Stimulated activated CD8-positive, alpha-beta memory T cell treated with anti-CD3 and anti-CD28 coated beads, Interleukin-15, amount 100 ng/mL, for 48 hours (primary cell): ENCODE results near the gene VPS9D1.
A peak's percentile ranks its signal among the peaks of the same experiment; 100 is the strongest.

Source experiments
- DNase-seq, 2 donors: peaks; one replicate each; pipeline ENCODE4 v3.0.0-alpha.2; 2020; ENCODE audit warnings: low read depth in 2 of 2

Gene VPS9D1

DNA sequence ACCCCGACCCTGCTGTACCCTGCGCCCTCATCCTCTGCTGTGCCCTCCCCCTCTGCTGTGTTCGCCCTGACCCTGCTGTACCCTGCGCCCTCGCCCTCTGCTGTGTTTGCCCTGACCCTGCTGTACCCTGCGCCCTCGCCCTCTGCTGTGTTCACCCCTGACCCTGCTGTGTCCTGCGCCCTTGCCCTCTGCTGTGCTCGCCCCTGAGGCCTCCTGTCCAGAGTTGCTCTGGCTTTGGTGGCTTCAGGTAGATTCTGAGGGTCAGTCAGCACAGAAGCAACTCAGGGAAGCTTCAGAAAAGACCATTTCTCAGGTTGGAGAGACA, 12.2 kb upstream of the VPS9D1 start:
- no peak for DNase-seq

DNA sequence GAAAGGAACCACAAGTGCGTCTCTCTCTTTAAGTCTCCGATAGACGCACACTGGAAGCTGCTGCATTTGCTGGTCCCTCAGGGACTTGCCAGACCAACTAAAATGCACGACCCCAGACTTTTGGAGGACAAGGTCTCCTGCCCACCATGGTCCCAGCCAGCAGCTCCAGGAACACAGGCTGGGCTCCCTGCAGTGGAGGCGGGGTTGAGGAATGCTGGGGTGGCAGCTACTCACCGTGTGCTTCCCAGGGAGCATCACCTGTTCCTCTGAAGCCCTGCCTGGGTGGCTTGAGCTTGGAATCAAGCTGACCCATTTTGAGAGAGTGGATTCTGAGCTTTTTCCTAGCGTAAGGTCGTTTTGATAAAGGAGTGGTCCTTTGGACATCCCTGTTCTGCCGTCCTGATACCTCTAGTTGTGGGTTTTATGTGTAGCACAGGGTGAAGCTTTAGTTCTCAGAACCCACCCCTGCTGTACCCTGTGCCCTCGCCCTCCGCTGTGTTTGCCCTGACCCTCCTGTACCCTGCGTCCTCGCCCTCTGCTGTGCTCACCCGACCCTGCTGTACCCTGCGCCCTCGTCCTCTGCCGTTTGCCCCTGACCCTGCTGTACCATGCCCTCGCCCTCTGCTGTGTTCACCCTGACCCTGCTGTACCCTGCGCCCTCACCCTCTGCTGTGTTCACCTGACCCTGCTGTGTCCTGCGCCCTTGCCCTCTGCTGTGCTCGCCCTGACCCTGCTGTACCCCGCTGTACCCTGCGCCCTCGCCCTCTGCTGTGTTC, 11.6 kb upstream of the VPS9D1 start:
- no peak for DNase-seq

DNA sequence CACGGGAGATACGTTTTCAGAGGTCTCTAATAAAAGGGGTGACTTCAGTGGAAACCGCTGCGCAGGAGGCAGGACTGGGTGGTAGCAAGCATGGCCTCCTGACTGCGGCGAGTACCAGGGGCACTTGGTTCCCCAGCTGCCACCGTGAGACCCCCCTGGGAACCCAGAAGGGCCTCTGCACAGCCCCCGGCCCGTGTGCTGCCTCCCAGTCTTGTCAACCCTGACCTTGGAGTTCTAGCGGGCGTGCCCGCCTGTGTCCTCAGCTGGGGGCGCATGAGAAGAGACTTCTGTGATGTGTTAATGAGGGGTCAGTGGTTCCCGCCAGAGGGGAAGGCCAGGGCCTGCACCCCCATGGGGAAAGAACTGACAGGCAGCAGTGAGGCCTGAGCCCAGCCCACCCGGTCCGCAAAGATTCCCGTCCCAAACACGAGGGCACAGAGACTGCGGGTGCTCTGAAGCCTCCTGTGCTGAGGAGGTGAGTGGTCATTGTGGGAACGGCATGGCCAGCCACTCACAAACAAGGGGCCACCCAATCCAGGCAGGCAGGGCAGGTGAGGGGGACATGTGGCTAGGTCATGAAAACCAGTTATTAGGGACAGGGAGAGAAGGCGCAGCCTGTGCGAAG, 10.0 kb upstream of the VPS9D1 start:
- no peak for DNase-seq

DNA sequence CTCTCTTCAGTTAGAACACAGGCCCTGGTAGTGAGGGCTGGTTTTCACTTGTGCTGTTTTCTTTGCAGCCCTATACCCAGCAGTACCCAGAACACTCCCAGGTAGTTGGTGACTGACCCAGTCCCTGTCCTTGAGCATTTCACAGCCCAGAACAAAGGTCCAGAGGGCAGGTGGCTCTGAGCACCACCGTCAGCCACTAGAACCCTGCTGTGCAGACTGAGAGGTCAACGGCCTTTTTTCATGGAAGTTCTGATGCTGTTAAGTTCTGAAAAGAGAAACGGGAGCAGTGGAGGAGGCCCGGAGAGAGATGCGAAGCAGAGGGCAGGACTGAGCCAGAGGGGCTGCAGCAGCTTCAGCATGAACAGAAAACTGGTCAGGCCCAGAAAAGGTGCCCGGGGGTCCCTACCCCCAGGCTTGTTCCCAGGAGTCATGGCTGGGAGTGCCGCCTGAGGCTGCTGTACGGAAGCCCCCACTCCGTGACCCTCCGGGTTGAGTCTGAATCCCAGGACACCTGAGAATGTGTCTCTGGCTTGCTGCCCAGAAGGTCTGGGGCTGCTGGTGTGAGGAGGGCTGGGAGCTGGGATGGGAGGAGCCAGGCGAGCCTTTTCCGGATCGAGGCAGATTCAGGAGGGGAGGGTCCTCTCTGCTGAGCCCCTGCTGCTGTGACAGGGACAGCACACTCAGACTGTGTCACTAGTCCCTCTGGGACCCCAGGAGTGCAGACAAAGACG, 9.3 kb upstream of the VPS9D1 start:
- no peak for DNase-seq

DNA sequence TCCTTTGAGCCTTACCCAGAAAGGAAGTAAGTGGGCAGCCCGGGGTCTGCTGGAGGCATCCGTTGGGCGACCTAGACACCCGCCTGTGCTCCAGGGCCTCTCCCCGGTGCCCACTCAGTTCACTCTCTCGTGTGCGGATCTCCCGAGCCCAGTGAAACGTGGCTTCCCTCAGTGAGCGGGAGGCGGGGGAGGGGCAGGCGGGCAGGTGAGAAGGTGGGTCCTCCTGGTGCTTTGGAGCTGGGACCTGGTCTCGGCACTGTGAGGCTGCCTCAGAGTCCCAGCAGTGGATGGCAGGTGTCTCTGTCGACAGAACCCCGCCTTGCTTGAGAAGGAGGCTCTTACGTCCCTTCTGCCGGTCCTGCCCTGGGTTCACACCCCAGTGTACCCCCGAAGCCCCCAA, 8.6 kb upstream of the VPS9D1 start:
- DNase-seq = no peak

DNA sequence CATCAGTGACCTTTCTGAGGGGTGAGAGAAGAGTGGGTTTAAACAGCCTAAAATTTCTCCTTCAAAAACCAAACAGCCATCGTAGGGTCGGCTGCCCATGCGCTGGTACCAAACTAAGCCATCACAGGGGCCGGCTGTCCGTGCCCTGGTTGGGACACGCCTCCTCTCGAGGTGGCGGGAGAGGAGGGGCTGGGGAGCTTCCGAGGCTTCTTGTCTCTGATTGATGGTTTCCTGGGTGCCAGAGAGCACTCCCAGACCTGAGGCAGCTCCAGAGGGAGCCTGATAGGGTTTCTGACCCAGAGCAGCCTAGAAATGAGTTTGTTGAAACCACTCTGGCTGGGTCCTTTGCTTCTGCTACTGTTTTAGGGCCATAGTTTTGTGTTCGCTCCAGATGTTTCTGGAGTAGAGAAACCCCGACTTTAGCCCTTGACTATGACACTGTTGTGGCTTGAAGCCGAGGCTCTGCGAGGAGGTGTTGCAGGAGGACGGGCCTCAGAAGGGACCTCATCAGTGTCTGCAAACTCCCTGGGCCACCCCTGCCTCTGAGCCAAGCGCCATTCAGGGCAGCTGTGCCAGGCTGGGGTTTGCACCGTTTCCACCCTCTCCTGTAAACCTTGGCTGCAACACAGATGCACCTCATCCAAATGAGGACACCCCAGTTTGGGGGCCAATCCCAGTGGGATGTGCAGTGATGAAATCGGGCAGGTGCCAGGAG, 6.9 kb upstream of the VPS9D1 start:
- DNase-seq = no peak

DNA sequence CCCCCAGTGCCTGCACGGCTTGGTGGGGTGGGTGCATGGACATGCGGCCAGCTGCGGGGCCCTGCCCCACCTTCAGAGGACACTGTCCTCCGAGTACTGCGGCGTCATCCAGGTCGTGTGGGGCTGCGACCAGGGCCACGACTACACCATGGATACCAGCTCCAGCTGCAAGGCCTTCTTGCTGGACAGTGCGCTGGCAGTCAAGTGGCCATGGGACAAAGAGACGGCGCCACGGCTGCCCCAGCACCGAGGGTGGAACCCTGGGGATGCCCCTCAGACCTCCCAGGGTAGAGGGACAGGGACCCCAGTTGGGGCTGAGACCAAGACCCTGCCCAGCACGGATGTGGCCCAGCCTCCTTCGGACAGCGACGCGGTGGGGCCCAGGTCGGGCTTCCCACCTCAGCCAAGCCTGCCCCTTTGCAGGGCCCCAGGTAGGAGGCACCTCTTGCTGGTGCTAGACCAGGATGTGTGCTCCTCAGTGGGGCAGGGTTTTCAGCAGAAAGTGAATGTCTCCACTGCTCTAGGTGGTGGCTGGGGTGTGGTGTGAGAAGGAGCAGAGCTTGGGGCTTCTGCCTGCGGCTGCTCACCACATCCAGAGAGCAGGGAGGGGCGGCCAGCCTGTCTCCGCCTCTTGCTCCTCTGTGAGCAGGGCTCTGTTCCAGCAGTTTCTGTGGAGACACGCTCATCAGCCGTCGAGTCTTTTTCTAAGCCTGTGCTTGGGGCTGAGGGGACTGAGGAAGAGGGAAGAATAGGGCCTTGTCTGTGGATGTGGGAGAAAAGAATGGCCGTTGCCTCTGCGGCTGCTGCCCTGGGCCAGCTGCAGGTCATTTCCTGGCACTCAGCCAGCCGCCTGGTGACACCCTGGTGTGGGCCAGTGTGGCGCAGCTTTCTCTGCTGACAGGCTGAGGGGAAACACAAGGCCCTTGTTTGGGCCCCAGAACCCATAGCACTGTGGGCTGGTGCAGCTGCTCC, 2.9 kb upstream of the VPS9D1 start:
- peak; percentile 73 to 77 for DNase-seq

DNA sequence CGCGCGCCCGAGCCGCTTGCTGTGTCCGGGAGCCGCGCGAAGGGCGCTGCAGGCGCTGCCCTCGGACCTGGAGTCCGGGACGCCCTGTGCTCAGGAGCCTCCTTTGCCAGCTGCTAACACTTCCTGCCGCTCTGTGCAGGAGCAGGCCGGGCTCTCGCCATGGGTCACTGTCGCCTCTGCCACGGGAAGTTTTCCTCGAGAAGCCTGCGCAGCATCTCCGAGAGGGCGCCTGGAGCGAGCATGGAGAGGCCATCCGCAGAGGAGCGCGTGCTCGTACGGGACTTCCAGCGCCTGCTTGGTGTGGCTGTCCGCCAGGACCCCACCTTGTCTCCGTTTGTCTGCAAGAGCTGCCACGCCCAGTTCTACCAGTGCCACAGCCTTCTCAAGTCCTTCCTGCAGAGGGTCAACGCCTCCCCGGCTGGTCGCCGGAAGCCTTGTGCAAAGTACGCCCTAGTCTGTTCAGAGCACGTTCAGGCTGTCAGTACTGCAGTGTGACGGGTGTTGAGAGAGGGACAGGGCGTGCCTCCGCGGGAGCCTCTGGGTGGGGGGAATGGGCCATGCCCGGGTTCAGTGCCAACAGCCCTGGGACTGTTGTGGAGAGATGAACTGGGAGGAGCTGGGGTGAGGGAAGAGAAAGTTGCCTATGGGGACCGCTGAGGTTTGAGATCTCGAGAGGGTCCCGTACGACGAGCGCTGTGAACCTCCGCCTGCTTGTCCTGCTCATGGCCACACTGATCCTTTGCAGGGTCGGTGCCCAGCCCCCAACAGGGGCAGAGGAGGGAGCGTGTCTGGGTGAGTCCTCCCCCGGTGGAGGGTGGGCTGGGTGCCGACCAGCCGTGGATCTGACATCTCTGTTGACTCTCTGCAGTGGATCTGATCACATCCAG, 1.9 kb upstream of the VPS9D1 start:
- DNase-seq = peak; percentile 58

DNA sequence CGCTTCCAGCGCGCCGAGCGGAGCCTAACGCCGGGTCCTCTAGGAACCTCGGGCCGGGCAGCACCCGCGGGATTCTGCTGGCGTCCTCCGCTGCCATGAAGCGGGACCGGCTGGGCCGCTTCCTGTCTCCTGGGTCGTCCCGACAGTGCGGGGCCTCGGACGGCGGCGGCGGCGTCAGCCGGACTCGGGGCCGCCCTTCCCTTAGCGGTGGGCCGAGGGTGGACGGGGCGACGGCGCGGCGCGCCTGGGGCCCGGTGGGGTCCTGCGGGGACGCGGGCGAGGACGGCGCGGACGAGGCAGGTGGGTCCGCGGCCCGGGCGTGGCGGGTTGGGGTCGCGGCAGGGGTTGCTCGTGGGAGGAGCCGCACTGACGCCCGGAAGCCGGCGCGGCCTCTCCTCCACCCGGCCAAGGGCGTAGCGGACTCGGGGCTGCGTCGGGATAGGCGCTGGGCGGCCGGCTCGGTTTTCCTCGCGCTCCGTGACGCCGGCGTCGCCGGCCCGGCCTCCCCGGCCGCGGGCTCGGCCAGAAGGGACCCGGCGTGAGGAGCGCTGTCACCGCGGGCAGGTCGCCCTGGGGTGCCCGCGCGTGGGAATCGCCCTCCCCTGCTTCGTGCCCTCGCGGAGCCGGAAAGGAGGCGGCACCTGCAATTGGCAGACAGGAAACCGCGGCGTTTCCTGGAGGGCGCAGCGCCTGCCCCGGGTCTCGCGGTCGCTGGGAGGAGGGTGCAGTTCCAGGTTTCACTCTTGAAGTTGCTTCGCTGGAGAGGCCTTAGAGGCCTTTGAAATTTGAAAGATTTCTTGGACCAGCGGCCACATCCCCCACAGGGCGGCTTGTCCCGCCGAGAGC, 1.1 kb upstream of the VPS9D1 start:
- DNase-seq = peak; percentile 72 to 73

DNA sequence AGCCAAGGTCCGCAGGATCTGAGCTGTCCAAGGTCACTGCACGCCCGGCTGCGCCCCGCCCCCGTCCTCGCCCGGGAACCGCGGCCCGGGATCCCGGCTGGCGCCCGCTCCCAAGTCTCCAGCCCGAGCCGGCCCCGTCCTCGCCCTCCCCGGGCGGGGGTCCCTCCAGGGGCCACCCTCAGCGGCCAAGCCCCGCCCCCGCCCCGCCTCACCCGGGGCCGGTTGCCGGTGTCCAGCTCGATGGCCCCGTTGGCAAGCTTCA, 216 bp downstream of the VPS9D1 start:
- no peak for DNase-seq

DNA sequence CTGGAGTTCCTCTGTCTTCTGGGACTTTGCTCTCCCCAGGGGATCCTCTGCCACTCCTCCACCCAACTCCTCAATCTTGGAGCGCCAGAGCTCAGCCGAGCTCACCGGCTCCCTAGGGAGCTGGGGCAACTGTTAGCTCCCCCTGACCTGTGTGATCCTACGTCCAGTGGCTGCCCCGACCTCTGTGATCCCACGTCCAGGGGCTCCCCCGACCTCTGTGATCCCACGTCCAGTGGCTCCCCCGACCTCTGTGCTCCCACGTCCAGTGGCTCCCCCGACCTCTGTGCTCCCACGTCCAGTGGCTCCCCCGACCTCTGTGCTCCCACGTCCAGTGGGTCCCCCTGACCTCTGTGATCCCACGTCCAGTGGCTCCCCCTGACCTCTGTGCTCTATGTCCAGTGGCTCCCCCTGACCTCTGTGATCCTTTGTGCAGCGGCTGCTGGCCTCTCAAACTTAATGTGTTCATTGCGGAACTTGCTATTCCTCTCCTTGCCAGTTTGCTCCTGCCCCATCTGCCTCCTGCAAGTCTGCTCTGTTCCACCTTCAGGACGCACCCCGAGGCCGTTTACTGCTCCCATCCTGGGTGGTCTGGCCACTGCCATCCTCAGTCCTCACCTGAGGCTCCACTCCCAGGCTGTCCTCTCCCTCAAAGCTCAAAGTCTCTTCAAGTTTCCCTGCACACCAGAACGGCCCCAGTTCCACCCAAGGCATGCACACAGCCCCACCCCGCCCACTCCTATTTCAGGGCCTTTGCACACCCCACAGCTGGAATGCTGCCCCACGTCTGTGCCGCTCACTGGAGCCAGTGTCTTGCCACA, 2.8 kb downstream of the VPS9D1 start:
- DNase-seq = no peak

DNA sequence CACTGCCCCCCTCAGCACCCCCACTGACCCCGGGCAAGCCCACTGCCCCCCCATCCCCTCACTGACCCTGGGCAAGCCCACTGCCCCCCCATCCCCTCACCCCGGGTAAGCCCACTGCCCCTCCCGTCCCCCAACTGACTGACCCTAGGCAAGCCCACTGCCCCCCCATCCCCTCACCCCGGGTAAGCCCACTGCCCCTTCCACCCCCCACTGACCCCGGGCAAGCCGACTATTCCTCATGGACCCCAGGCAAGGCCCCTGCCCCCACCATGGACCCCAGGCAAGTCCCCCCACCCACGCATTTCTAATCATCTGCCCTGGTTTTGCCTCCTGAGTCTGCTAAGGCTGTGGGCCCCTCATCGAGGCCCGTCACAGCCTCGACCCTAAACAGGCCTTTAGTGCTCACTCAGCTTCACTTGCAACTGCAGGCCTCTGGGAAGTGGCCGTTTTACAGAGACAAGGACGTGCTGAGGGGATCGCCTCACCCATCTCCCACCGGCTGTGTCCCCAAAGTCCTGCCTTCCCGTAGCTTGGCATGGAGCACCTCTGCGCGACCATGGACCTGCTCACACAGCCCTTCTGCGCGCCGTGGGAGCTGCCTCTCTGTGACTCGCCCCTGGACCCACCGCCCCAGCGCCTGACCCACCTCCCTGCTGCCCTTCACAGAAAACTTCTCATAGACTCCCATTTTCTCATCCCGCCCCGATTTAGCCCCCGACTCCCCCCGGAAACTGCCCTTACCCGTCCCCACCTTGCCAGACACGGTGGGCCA, 3.6 kb downstream of the VPS9D1 start:
- no peak for DNase-seq

DNA sequence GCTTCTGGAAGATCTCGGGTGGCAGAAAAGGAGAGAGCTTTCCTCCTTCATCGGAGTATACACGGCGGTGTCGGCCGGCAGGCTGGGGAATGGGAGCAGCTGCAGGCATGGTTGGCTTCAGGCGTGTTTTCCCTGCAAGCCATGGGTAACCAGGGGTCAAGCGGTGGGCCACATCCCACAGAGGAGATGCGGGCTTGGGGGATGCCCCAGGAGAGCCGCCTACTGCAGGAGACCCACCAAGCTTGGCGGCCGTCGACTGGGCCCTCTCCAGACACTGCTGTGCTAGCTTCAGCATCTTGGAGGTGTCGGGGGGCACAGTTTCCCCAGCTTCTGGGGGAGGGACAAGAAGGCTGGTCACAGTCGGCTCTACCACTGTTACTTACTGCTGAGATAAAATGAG, 4.2 kb downstream of the VPS9D1 start:
- DNase-seq = no peak

DNA sequence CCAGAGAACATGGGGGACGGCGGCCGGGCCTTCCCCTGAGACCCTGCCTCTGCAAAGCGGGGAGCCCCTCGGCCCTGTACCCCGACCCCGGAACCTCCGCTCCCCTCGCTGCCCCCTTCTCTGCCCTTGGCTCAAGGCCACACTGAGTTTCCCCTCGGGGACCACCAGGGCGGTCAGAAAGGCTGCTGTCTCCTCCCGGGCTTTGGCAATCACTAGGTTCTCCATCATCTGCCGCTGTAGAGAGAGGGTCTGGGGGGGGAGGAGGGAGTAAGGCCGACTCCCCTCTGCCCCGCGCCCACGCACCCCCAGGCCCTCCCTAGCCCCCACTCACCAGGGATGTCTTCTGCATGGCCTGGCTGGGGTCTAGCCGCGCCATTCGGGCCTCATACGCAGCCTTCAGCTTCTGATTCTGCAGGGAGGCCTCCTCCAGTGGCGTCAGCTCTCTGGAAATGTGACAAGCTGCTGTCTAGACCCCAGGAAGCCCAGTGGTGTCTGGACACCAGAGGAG, 8.4 kb downstream of the VPS9D1 start:
- no peak for DNase-seq

DNA sequence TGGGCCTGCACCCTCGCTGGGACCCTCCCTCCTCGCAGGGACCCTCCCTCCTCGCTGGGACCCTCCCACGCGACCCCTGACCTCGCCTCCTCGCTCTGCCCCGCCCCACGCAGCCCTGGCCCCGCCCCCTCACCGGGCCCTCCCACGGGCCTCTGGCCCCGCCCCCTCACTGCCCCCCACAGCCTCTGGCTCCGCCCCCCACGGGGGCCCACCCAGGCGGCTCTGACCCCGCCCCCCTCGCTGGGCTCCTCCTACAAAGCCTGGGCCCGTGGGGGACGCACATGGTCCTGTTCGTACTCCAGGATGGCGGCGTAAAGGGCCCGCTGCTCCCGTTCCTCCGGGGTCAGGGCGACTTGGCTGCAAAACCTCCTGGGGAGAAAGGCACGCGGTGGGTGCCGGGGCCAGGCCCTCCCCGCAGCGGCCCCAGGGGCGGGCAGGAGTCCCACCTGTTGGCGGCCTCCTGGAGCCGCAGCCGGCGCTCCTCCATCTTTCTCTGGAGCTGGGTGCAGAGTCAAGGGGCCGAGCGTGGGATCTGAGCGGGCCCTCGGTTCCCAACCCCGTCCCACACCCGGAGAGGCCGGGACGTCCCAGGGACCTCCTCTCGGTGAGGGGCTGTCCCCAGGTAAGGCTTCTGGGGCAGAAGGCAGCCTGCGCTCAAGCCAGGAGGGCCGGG, 9.0 kb downstream of the VPS9D1 start:
- DNase-seq = peak in 1 of 2 donors; percentile 65

DNA sequence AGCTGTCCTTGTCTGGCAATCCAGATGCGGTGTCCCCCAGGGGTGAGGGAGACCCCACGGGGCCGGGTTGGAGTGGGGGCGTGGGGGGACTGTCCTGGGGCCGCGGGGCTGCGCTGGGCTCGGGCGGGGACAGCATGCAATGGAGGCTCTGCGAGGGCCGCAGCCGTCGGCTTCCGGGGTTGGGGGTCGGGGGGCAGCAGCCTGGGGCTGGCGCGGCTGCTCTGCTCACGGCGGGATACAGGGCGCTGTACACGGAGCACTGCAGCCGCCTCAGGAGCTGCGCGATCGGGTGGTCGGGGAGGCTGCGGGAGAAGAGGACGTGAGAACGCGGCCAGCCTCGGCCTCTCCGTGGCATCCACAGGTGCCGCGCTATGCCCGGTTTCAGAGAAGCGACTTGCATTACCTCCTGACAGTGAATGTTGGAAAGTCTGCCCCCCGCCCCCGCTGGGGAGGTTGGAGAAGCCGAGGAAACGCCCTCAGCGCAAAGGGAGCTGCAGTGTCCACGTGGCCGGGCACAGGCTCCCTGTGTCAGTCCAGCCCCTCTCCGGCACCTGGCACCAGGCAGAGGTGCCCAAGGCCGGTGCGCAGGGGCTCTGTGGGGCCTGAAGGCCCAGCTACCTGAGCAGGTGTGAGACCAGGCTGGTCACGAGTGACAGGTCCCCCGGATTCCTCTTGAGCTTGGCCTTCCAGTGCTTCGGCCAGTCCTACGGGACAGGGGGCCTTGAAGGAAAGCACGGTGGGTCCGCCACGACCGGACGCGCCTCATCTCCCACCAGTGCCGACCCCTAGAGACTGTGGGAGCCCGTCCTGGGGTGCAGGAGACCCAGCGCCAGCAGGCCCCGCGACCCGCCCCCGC, 9.8 kb downstream of the VPS9D1 start:
- DNase-seq = no peak
